SH-SY5Y (cell line): ENCODE measurements around the gene NRP1.

Experiments
- GATA2 ChIP-seq: IDR thresholded peaks from 2 replicates; pipeline ENCODE4 v1.6.1; 2011; ENCODE audit warnings: mild to moderate bottlenecking, low read depth, low read length
- GATA3 ChIP-seq: IDR thresholded peaks from 2 replicates; pipeline ENCODE4 v1.6.1; 2011; ENCODE audit warnings: low read depth, mild to moderate bottlenecking, low read length, moderate library complexity

Gene NRP1

DNA sequence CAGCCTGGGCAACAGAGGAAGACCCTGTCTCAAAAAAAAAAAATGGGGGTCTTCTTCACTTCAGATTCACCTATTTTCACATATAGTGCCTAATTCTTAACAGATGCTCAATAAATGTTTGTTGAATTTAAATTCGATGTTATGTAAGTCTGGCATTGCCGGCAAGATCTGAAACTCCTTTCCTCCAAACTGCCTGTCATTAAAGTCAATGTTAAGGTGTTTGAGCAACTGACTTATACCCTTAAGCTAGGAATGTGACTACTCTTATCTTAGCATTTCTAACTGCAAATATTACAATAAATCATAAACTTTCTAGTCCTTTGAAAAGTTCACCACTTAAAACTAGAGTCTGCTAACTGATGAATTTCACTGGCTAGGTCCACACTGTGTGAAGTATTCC lies 95.2 kb downstream of the NRP1 start:
- TF ChIP-seq GATA2 (no peak), GATA3 (no peak)

- TF ChIP-seq GATA2, result no peak
- TF ChIP-seq GATA3, result no peak
Observed at GRCh38 chr10:33238643-33239042, 95.8 kb downstream of the NRP1 start.

GRCh38 chr10:33237736-33238624 lies 96.5 kb downstream of the NRP1 start:
- TF ChIP-seq GATA2 (no peak), GATA3 (no peak)

DNA sequence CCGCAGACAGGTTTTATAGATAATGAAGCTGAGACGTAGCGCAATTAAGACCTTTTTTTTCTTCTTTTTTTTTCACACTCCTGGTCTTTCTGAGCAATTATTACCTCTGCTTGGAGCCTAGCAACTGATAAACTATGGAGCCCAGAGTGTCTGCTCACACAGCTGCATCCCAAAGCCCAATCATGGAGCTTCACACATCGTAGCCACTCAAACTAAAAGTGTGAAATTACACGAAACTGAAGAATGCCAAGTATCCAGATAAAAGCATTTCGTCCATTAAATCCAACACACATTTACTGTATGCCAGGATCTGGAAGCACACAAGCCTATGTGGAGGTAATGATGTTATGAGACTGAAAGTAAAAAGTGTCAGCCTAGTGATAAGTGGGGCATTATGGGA lies 97.6 kb downstream of the NRP1 start:
- no peak for TF ChIP-seq GATA2
- TF ChIP-seq GATA3, result no peak

DNA sequence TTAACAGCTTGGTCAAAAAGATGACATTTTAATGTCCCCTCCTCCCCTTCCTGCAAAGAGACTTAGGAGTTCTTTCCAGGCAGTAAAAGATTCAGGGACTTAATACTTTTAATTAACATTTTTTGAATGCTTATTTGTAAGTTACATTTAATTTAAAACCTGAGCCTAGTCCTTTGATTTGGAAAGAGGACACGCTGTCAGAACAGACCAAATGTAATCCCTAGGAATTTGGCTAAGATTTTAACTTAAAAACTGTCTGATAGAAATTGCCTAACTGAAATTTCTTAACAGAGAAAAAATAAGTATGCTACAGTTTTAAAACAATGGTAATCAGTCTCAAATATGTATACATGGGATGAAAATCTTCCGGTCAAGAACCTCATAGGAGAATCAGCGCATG lies 98.5 kb downstream of the NRP1 start:
- TF ChIP-seq GATA2, result no peak
- no peak for TF ChIP-seq GATA3

- TF ChIP-seq GATA3, result no peak
- no peak for TF ChIP-seq GATA2
Observed at GRCh38 chr10:33235251-33235884, 99.1 kb downstream of the NRP1 start.

DNA sequence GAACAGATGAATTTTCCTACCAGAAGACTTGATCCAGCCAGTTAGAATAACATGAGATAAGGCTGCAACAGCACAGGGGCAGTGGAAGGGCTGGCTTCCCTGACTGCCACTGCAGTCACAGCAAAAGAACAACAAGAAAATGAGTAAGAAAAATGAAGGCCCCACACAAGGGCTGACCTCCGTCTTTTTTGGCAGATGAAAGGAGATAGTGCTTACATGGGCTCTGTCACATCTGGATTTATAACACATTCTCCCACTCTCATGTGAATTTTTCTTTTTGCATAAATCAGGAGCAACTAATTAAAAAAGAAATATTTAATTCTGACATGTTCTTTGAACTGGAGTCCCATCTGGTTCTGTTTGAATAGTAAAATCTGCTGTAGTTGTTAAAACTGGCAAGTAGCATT lies 99.6 kb downstream of the NRP1 start:
- TF ChIP-seq GATA3, result no peak
- 0 out of 2 replicates have a peak, but pooled peaks have one; percentile 9 for TF ChIP-seq GATA2

GRCh38 chr10:33233635-33234034 lies 100.8 kb downstream of the NRP1 start:
- no peak for TF ChIP-seq GATA2
- TF ChIP-seq GATA3, result no peak

GRCh38 chr10:33233221-33233620 lies 101.2 kb downstream of the NRP1 start:
- TF ChIP-seq GATA2 (no peak), GATA3 (no peak)

DNA sequence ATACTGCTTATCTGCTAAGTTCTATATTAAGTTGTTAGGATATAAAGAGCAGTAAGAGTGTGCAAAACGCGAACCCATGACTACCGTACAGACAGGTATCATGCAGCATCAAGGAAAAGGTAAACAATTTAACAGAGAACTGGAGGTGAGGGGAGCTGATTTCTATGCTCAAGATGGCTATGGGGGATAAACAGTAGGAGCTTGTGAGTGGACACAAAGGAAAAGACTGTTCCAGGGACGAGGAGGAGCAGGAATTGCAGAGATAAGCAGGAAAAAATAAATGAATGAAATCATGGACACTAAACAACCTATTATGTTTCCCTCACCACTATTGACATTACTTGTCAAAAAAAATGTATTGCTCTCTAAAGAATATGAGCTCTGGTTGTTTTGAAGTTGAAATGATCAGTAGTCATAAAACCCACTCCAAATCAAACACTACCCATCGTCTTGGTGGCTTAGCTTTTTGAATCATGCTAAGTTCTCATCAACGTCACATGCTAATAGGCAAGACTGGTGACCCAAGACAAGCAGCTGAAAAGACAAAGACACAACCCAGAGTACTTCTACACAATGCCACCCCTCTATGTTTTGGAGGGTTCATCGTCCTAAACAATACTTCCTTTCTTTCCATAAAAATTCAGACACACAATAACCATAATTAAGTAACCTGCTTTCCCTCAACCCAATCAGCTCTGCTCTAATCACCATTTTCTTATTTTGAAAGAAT lies 102.7 kb downstream of the NRP1 start:
- TF ChIP-seq GATA2, result no peak
- no peak for TF ChIP-seq GATA3

DNA sequence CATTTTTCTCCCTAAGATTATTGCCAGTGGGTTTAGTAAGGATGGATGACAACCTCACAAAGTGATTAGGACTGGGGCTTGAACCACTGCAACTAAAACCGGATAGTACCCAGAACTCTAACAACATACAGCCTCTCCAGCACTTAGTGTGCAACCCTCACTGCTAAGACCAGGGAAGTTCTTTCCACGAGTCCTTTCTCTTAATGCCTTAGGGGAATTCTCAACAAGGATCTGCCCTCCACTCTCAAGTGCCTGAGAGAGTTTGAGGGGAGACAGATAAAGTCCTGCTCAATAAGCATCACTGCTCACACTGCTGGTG lies 104.6 kb downstream of the NRP1 start:
- TF ChIP-seq GATA2 (no peak), GATA3 (no peak)

- TF ChIP-seq GATA2, result no peak
- no peak for TF ChIP-seq GATA3
Observed at GRCh38 chr10:33229252-33229948, 105.1 kb downstream of the NRP1 start.

- TF ChIP-seq GATA2, result no peak
- no peak for TF ChIP-seq GATA3
Observed at GRCh38 chr10:33228426-33228825, 106.0 kb downstream of the NRP1 start.

DNA sequence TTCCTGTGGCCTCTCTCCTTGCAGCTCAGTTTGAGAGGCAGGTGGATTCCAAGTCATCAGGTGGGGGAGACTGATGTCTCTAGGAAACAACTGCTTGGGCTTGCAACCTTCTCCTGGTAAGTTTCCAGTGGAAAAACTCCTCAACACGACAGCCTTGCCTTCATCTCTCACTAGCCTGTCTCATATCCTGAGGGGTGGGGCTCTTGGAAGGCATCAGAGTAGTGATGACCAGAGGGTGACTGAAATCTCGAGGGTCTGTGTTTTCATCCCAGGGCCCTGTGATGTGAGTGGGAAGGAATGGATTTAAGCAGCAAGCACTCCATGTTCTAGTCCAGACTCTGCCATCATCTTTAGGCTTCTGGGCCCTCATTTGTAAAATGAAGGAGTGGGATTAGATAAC lies 107.0 kb downstream of the NRP1 start:
- no peak for TF ChIP-seq GATA3
- TF ChIP-seq GATA2, result no peak
